ENCODE results near the gene RAB11FIP4.

DNA sequence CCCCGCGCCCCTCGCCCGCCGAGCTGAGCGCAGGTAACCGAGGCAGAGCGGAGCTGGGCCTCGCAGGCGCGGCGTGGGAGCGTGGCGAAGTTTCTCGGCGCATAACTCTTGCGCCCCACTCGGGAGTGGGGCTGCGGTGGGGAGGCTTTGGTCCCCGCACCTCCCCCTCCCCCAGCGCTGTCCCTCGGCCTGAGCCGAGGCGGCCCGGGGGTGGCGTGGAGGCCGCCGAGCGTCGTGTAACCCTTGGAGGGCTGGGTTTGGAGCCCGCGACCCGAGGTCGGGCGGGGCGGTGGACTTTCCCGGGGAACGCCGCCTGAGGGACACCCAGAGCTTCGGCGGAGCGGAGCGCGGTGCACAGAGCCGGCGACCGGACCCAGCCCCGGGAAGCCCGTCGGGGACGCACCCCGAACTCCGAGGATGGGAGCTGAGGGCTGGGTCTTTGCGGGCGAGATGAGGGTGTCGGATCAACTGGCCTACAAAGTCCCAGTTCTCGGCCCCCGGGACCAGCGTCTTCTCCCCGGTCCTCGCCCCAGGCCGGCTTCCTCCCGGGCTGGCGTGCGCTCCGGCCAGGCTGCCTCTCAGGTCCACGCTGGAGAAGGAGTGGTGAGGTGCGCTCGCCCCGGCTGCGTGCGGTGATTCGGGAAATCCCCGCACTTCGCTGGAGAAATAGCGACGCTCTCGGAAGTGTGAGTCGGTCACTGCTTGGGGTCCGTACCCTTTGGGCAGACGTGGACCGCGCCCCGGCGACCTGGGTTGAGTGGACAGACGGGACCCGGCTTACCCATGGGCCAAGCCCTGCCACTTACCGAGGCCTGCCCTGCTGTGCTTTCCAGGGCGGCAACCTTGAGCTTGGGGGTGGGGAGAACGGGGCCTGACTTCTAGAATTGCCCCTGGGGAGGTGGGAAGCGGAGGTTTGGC is 168.4 kb downstream of the RAB11FIP4 start:
- TF ChIP-seq, protein P1, sequence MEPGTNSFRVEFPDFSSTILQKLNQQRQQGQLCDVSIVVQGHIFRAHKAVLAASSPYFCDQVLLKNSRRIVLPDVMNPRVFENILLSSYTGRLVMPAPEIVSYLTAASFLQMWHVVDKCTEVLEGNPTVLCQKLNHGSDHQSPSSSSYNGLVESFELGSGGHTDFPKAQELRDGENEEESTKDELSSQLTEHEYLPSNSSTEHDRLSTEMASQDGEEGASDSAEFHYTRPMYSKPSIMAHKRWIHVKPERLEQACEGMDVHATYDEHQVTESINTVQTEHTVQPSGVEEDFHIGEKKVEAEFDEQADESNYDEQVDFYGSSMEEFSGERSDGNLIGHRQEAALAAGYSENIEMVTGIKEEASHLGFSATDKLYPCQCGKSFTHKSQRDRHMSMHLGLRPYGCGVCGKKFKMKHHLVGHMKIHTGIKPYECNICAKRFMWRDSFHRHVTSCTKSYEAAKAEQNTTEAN (CRISPR knock-in tag; conservative IDR thresholded peaks at IDR 0.05), result no peak
- TF ChIP-seq ZSCAN20 (CRISPR knock-in tag; IDR thresholded peaks at IDR 0.05; ENCODE audit: borderline replicate concordance), result no peak
- no peak for TF ChIP-seq RXRA (CRISPR knock-in tag; IDR thresholded peaks at IDR 0.05)
- no peak for TF ChIP-seq JUND (CRISPR knock-in tag; IDR thresholded peaks at IDR 0.05)
- TF ChIP-seq TRIM24 (CRISPR knock-in tag; IDR thresholded peaks at IDR 0.05), result no peak
- no peak for TF ChIP-seq RNF2 (conservative IDR thresholded peaks at IDR 0.05; ENCODE audit: low read depth)
- TF ChIP-seq, protein P2, sequence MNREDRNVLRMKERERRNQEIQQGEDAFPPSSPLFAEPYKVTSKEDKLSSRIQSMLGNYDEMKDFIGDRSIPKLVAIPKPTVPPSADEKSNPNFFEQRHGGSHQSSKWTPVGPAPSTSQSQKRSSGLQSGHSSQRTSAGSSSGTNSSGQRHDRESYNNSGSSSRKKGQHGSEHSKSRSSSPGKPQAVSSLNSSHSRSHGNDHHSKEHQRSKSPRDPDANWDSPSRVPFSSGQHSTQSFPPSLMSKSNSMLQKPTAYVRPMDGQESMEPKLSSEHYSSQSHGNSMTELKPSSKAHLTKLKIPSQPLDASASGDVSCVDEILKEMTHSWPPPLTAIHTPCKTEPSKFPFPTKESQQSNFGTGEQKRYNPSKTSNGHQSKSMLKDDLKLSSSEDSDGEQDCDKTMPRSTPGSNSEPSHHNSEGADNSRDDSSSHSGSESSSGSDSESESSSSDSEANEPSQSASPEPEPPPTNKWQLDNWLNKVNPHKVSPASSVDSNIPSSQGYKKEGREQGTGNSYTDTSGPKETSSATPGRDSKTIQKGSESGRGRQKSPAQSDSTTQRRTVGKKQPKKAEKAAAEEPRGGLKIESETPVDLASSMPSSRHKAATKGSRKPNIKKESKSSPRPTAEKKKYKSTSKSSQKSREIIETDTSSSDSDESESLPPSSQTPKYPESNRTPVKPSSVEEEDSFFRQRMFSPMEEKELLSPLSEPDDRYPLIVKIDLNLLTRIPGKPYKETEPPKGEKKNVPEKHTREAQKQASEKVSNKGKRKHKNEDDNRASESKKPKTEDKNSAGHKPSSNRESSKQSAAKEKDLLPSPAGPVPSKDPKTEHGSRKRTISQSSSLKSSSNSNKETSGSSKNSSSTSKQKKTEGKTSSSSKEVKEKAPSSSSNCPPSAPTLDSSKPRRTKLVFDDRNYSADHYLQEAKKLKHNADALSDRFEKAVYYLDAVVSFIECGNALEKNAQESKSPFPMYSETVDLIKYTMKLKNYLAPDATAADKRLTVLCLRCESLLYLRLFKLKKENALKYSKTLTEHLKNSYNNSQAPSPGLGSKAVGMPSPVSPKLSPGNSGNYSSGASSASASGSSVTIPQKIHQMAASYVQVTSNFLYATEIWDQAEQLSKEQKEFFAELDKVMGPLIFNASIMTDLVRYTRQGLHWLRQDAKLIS (CRISPR knock-in tag; IDR thresholded peaks at IDR 0.05), result no peak
- TF ChIP-seq MAFK (conservative IDR thresholded peaks at IDR 0.05 in 1 of 2, IDR thresholded peaks at IDR 0.05 in 1 of 2; ENCODE audit: low read length in 2 of 2), result no peak
- no peak for TF ChIP-seq SIX4 (CRISPR knock-in tag; IDR thresholded peaks at IDR 0.05)
- TF ChIP-seq, protein P3, sequence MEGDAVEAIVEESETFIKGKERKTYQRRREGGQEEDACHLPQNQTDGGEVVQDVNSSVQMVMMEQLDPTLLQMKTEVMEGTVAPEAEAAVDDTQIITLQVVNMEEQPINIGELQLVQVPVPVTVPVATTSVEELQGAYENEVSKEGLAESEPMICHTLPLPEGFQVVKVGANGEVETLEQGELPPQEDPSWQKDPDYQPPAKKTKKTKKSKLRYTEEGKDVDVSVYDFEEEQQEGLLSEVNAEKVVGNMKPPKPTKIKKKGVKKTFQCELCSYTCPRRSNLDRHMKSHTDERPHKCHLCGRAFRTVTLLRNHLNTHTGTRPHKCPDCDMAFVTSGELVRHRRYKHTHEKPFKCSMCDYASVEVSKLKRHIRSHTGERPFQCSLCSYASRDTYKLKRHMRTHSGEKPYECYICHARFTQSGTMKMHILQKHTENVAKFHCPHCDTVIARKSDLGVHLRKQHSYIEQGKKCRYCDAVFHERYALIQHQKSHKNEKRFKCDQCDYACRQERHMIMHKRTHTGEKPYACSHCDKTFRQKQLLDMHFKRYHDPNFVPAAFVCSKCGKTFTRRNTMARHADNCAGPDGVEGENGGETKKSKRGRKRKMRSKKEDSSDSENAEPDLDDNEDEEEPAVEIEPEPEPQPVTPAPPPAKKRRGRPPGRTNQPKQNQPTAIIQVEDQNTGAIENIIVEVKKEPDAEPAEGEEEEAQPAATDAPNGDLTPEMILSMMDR (CRISPR knock-in tag; IDR thresholded peaks at IDR 0.05), result no peak

Data from HepG2 (cell line).